ENCODE data around the gene CCDC190. TPM values are rescaled to one million over a fixed set of nuclear protein-coding genes. Genes with fewer than 3 reads are reported as not detected.

Gene CCDC190
- total and polyA plus RNA-seq, 2 experiments from 2014 or later, result not detected

DNA sequence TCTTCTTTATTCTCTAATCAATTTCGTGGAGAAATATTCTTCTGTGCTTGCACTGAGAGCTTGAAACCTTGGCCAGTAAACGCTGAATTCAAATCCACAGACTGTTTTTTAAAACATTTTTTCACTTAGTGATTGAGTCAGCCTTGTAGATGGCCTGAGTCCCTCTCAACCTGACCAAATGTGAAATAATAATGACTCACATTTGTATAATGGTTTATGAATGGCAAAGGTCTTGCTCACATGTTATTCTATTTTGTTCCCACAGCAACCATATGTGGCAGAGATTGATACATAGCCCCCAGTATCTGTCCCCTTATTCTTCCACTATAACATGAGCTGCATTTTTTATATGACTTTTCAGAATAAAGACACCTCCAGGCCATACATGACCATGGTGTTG lies 47.8 kb upstream of the CCDC190 start (continued):
- TF ChIP-seq, protein P1, sequence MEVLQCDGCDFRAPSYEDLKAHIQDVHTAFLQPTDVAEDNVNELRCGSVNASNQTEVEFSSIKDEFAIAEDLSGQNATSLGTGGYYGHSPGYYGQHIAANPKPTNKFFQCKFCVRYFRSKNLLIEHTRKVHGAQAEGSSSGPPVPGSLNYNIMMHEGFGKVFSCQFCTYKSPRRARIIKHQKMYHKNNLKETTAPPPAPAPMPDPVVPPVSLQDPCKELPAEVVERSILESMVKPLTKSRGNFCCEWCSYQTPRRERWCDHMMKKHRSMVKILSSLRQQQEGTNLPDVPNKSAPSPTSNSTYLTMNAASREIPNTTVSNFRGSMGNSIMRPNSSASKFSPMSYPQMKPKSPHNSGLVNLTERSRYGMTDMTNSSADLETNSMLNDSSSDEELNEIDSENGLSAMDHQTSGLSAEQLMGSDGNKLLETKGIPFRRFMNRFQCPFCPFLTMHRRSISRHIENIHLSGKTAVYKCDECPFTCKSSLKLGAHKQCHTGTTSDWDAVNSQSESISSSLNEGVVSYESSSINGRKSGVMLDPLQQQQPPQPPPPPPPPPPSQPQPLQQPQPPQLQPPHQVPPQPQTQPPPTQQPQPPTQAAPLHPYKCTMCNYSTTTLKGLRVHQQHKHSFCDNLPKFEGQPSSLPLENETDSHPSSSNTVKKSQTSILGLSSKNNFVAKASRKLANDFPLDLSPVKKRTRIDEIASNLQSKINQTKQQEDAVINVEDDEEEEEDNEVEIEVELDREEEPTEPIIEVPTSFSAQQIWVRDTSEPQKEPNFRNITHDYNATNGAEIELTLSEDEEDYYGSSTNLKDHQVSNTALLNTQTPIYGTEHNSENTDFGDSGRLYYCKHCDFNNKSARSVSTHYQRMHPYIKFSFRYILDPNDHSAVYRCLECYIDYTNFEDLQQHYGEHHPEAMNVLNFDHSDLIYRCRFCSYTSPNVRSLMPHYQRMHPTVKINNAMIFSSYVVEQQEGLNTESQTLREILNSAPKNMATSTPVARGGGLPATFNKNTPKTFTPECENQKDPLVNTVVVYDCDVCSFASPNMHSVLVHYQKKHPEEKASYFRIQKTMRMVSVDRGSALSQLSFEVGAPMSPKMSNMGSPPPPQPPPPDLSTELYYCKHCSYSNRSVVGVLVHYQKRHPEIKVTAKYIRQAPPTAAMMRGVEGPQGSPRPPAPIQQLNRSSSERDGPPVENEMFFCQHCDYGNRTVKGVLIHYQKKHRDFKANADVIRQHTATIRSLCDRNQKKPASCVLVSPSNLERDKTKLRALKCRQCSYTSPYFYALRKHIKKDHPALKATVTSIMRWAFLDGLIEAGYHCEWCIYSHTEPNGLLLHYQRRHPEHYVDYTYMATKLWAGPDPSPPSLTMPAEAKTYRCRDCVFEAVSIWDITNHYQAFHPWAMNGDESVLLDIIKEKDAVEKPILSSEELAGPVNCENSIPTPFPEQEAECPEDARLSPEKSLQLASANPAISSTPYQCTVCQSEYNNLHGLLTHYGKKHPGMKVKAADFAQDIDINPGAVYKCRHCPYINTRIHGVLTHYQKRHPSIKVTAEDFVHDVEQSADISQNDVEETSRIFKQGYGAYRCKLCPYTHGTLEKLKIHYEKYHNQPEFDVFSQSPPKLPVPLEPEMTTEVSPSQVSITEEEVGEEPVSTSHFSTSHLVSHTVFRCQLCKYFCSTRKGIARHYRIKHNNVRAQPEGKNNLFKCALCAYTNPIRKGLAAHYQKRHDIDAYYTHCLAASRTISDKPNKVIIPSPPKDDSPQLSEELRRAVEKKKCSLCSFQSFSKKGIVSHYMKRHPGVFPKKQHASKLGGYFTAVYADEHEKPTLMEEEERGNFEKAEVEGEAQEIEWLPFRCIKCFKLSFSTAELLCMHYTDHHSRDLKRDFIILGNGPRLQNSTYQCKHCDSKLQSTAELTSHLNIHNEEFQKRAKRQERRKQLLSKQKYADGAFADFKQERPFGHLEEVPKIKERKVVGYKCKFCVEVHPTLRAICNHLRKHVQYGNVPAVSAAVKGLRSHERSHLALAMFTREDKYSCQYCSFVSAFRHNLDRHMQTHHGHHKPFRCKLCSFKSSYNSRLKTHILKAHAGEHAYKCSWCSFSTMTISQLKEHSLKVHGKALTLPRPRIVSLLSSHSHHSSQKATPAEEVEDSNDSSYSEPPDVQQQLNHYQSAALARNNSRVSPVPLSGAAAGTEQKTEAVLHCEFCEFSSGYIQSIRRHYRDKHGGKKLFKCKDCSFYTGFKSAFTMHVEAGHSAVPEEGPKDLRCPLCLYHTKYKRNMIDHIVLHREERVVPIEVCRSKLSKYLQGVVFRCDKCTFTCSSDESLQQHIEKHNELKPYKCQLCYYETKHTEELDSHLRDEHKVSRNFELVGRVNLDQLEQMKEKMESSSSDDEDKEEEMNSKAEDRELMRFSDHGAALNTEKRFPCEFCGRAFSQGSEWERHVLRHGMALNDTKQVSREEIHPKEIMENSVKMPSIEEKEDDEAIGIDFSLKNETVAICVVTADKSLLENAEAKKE (CRISPR knock-in tag; IDR thresholded peaks at IDR 0.05), result no peak
- TF ChIP-seq, protein P2, sequence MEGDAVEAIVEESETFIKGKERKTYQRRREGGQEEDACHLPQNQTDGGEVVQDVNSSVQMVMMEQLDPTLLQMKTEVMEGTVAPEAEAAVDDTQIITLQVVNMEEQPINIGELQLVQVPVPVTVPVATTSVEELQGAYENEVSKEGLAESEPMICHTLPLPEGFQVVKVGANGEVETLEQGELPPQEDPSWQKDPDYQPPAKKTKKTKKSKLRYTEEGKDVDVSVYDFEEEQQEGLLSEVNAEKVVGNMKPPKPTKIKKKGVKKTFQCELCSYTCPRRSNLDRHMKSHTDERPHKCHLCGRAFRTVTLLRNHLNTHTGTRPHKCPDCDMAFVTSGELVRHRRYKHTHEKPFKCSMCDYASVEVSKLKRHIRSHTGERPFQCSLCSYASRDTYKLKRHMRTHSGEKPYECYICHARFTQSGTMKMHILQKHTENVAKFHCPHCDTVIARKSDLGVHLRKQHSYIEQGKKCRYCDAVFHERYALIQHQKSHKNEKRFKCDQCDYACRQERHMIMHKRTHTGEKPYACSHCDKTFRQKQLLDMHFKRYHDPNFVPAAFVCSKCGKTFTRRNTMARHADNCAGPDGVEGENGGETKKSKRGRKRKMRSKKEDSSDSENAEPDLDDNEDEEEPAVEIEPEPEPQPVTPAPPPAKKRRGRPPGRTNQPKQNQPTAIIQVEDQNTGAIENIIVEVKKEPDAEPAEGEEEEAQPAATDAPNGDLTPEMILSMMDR (conservative IDR thresholded peaks at IDR 0.05; ENCODE audit: low read depth in 2 of 2), result no peak
- TF ChIP-seq NANOG (IDR thresholded peaks at IDR 0.05; ENCODE audit: borderline replicate concordance) (no peak), ZNF114 (CRISPR knock-in tag; IDR thresholded peaks at IDR 0.05) (no peak)

DNA sequence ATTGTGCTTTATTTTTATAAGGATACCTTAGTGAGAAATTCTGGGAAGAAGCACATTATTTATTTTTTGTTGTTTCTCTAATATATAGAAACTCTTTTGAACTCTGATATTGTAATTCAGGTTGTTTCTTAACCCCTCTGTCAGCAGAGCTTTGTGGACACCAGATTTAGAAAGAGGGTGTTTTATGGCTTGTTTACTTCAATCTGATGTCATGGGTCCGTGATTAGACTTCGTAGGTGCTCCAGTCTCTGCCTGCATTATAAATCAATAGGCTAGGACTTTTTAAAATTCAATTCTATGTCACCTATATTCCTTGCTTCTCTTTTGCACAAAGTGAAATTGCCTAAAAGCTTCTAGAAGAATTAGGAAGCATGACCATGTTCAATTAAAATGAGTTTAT lies 47.3 kb upstream of the CCDC190 start:
- no peak for DNase-seq (ENCODE audit: low spot score)
- no peak overlapping the region for H3K27ac ChIP-seq (ENCODE audit: low read depth)
- no peaks in the 10 kb centered on the region for H3K79me2 ChIP-seq (replicated peaks; ENCODE audit: insufficient read depth)
- H2AFZ ChIP-seq, result no peak overlapping the region
- H4K20me1 ChIP-seq (replicated peaks; ENCODE audit: insufficient read depth), result no peaks in the 10 kb centered on the region
- peaks cover 10% of the 10 kb centered on the region; the same call in 1 of the 2 replicates for H3K9me2 ChIP-seq (ENCODE audit: insufficient read depth)
- H3F3A ChIP-seq (replicated peaks; ENCODE audit: low read depth), result no peaks in the 10 kb centered on the region
- Mint-ChIP-seq H3K4me3 (no peak overlapping the region), H3K4me1 (peaks cover 7% of the 10 kb centered on the region; the same call in 2 of the 3 replicates), H3K27me3 (ENCODE audit: insufficient read depth, low read depth, poor library complexity) (no peaks in the 10 kb centered on the region), H3K36me3 (ENCODE audit: low read depth) (peaks cover 4% of the 10 kb centered on the region; the same call in 1 of the 3 replicates), H3K9me3 (peaks cover 15% of the 10 kb centered on the region), H3K27ac (no peak overlapping the region)
- no peak overlapping the region for H3K4me2 ChIP-seq
- no peak overlapping the region for H3K4me3 ChIP-seq
- no peak for ATAC-seq
- no peaks in the 10 kb centered on the region for H3K4me1 ChIP-seq (ENCODE audit: insufficient read depth)
- H3K27me3 ChIP-seq (ENCODE audit: insufficient read depth), result no peaks in the 10 kb centered on the region
- H3K36me3 ChIP-seq (ENCODE audit: insufficient read depth), result no peaks in the 10 kb centered on the region
- TF ChIP-seq STAT1 (IDR thresholded peaks at IDR 0.05; ENCODE audit: unreplicated experiment), result no peak
- TF ChIP-seq NANOG (IDR thresholded peaks at IDR 0.05; ENCODE audit: borderline replicate concordance), result no peak
- TF ChIP-seq, protein P2 (conservative IDR thresholded peaks at IDR 0.05; ENCODE audit: low read depth in 2 of 2), result no peak
- TF ChIP-seq, protein P3, sequence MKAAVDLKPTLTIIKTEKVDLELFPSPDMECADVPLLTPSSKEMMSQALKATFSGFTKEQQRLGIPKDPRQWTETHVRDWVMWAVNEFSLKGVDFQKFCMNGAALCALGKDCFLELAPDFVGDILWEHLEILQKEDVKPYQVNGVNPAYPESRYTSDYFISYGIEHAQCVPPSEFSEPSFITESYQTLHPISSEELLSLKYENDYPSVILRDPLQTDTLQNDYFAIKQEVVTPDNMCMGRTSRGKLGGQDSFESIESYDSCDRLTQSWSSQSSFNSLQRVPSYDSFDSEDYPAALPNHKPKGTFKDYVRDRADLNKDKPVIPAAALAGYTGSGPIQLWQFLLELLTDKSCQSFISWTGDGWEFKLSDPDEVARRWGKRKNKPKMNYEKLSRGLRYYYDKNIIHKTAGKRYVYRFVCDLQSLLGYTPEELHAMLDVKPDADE (IDR thresholded peaks at IDR 0.05), result no peak
- no peak for TF ChIP-seq EZH2 (IDR thresholded peaks at IDR 0.05; ENCODE audit: low read depth, unreplicated experiment)
- no peak for TF ChIP-seq POLR2AphosphoS5 (IDR thresholded peaks at IDR 0.05; ENCODE audit: low read depth)
- no peak for TF ChIP-seq ZNF331 (CRISPR knock-in tag; IDR thresholded peaks at IDR 0.05; ENCODE audit: low read depth)
- TF ChIP-seq, protein P4, sequence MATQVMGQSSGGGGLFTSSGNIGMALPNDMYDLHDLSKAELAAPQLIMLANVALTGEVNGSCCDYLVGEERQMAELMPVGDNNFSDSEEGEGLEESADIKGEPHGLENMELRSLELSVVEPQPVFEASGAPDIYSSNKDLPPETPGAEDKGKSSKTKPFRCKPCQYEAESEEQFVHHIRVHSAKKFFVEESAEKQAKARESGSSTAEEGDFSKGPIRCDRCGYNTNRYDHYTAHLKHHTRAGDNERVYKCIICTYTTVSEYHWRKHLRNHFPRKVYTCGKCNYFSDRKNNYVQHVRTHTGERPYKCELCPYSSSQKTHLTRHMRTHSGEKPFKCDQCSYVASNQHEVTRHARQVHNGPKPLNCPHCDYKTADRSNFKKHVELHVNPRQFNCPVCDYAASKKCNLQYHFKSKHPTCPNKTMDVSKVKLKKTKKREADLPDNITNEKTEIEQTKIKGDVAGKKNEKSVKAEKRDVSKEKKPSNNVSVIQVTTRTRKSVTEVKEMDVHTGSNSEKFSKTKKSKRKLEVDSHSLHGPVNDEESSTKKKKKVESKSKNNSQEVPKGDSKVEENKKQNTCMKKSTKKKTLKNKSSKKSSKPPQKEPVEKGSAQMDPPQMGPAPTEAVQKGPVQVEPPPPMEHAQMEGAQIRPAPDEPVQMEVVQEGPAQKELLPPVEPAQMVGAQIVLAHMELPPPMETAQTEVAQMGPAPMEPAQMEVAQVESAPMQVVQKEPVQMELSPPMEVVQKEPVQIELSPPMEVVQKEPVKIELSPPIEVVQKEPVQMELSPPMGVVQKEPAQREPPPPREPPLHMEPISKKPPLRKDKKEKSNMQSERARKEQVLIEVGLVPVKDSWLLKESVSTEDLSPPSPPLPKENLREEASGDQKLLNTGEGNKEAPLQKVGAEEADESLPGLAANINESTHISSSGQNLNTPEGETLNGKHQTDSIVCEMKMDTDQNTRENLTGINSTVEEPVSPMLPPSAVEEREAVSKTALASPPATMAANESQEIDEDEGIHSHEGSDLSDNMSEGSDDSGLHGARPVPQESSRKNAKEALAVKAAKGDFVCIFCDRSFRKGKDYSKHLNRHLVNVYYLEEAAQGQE (IDR thresholded peaks at IDR 0.05; ENCODE audit: unreplicated experiment), result no peak
- TF ChIP-seq ZNF114 (CRISPR knock-in tag; IDR thresholded peaks at IDR 0.05), result no peak
